22Rv1 (cell line): ENCODE data around the gene AQP4.

Experiments
- CTCF ChIP-seq: fragments of 450-650 bp; IDR thresholded peaks from 2 replicates; pipeline ENCODE4 v1.5.1; 2017; ENCODE audit warnings: mild to moderate bottlenecking
- ZFX ChIP-seq: fragments of 450-650 bp; IDR thresholded peaks from 2 replicates; pipeline ENCODE4 v1.6.1; 2017; ENCODE audit warnings: antibody characterized with exemption, borderline replicate concordance

GRCh38 chr18:26893996-26894395, 28.5 kb upstream of the AQP4 start:
- no peak for TF ChIP-seq CTCF
- no peak for TF ChIP-seq ZFX
